OCI-M2 (cell line): ENCODE data around the gene MAP1LC3B.

Experiments
- DNase-seq: peaks from one replicate; lab custom pipeline; 2025; ENCODE audit not compliant: unreplicated experiment; lab: John Stamatoyannopoulos, UW

The MAP1LC3B gene

DNA sequence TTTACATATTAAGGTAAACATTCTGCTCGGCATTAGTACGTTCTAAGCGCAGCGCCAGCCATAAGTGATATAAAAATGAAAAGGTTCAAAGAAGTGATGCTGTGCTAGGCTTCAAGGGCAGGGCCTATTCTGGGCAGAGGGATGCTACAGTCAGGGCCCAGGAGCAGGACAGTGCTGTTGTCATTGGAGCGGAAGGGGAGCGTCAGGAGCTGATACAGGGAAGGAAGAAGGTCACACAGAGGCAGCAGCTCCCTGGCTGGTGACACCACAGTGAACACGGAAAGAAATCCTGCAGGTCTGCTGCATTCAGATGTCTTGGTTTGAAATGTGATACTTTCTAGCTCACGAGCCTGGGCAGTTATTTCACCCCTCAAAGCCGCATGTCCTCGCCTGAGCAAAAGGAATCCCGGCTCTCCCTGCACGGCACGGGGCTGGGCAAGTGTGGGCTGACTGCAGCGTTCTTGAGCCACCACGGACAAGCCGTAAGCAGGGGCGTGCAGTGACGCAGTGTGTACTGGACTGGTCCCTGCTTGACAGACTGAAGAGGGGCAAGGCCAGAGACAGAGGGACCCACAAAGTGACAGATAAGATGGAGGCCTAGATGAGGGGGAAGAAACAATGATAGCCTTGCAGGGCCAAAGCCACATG is 59.6 kb downstream of the MAP1LC3B start:
- DNase-seq, result no peak

- DNase-seq, result no peak
These were observed 61.2 kb downstream of the MAP1LC3B start for GRCh38 chr16:87453326-87453725.
